HG03558 (cell line): Measurements from ENCODE around the gene CNTNAP4.

Experiments
- ATAC-seq: cut with Tn5 transposase; IDR thresholded peaks from one replicate; pipeline ENCODE4 v1.9.1; 2021; ENCODE audit warnings: moderate number of reproducible peaks; ENCODE audit not compliant: unreplicated experiment; ENCODE audit errors: extremely low read depth

Gene CNTNAP4

DNA sequence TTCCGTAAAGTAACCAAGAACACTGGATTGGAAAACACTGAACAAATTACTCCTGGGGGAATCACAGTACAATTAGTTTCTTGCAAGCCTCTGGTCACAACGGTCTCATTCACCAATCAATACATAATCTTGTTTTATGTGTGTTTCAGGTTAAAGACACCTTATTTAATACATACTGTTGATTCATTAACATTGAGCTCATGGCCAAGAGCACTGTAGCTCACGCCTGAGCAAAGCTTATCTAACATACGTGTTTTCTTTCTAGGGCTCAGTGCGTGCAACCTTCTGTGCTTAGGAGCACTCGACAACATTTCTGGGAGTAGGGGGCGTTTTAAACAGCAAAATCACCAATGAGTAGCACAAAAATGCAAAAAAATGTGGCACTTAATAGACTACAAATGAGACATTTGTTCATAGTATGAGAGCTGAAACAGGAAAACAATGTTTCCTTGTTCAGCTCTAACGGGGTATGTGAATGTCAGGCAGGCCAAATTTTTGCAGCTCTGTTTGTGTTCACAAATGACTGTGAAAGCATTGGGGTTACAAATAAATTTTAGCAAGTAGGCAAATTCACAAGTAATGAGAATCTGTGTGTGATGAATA, 206.2 kb downstream of the CNTNAP4 start:
- ATAC-seq = no peak

GRCh38 chr16:76484020-76484419, 206.8 kb downstream of the CNTNAP4 start:
- ATAC-seq = no peak

- no peak for ATAC-seq
Measured at GRCh38 chr16:76486740-76487139, 209.5 kb downstream of the CNTNAP4 start.

GRCh38 chr16:76487411-76488064, 210.3 kb downstream of the CNTNAP4 start:
- ATAC-seq = no peak

DNA sequence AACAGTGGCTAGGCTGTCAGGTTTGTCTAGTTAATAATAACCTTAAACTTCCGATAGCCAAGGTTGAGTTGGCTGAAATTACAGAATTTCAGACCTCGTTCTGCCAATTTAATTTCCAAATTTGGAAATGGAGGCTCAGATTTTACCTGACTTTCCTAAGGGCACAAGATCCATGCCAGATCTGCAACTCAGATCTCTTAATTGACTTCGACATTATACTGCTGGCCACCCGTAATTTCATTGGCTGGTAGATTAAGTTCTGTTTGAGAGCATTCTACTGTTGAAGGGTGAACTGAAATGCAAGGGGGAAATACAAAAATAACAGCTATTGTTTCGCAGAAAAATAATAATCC, 210.8 kb downstream of the CNTNAP4 start:
- no peak for ATAC-seq

DNA sequence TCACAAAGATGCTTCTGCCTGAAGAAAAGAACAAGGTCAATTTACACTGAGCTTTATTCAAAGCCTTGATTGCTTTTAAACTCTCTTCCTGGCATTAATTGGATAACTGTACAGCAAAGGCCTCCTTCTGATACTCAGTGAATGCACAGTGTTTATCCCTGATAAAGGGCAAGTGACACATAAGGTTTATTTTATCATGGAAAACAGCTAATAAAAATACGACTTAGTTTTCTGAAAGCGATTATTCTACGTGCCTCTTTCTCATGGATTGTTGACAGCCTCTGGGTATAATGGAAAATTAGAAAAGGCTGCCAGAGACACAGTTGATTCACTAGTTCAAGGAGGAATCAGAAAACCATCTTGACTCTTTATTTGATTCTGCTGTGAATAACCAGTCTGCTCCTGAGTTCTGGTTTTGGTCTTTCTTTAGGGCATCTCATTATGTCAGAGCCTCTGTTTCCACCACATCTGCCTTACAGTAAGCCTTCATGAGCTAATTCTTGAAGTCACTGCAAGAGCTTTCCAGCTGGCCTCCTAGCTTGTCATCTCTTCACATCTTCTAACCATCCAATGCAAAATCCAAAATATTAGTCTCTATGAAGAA, 212.9 kb downstream of the CNTNAP4 start:
- ATAC-seq = no peak

- no peak for ATAC-seq
Measured at GRCh38 chr16:76500006-76500405, 222.8 kb downstream of the CNTNAP4 start.

DNA sequence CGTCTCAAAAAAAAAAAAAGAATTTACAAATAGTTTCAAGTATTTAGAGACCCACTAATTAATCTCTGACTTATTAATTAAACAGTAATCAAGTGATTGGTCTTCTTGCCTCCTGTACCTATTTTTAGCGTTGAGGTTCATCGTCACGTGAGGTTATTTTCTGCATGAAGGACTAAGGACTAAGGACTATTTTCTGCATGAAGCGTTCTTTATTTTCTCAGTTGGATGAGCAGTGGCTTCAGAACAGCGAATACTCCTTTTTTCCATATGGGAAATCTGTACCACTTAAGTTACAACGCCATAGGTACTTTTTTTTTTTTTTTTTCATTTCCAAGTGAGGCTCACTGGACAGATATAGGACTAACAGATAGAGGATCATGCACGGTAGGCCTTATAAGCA, 224.9 kb downstream of the CNTNAP4 start:
- ATAC-seq = no peak

- no peak for ATAC-seq
Measured at GRCh38 chr16:76502555-76502954, 225.4 kb downstream of the CNTNAP4 start.

DNA sequence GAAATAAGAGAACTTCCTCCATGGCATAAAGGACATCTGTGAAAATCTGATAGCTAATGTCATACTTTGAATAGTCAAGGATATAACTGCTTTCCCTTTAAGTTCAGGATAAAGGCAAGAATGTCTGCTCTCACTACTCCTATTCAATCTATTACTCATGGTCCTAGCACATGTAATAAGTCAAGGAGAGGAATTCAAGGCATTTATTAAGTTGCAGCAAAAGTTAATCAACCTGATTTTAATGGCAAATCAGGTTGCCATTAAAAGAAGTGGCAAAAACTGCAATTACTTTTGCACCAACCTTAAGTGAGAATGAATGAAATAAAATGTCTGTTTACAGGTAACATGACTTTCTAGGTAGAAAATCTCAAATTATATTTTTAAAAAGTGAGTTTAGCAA, 225.9 kb downstream of the CNTNAP4 start:
- ATAC-seq = no peak

DNA sequence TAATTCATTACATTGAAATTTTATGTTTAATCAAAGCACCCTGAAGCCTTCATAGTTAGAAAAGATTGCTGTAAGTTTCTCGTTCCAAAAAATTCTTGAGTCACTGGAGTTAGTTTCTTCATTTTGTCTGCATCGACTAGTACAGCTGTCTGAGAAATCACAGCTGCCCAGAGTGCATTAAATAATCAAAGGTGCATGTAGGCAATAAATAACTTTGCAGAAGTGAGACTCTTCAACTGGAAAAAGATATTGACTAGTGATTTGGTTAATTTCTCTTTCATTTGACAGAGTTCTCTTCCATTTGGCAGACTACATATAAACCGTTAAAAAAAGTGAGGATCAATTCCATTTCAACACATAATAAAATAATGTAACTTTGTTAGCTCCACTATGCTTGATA, 234.0 kb downstream of the CNTNAP4 start:
- ATAC-seq = no peak

DNA sequence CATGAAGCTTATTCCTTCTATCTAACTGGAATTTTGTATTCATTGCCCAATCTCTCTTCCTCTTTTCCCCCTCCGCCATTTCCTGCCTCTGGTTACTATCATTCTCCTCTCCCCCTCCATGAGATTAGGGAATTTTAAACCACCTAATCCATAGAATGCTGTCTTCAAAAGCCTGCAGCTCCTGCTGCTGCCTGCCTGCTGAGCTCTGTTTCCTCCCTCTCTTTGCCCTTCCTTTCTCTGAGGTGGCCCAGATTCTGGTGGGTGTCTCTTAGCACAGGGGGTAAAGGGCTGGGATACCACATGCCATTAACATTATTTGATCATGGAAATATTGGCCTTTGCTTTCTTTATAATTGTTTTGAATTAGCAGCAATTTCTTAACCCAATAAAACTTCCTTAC, 241.6 kb downstream of the CNTNAP4 start:
- ATAC-seq = no peak

- ATAC-seq = no peak
Measured at GRCh38 chr16:76524356-76524755, 247.2 kb downstream of the CNTNAP4 start.

DNA sequence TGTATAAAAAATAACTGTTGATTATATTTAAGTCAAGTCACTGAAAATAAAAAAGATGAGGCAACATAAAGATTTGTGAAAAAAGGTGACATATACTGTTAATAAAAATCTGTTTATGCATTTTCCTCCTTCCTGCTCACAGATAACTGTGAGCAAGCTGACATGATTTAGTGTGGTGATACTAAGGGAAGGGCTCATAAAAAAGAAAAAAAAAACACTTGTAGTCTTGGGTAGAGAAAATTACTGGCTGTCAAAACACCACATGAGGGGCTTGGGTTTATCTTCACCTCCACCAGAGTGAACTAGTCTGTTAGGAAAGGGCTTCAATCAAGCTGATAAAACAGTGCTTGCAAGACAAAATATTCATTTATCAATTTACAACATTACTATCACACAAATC, 247.6 kb downstream of the CNTNAP4 start:
- ATAC-seq = no peak

DNA sequence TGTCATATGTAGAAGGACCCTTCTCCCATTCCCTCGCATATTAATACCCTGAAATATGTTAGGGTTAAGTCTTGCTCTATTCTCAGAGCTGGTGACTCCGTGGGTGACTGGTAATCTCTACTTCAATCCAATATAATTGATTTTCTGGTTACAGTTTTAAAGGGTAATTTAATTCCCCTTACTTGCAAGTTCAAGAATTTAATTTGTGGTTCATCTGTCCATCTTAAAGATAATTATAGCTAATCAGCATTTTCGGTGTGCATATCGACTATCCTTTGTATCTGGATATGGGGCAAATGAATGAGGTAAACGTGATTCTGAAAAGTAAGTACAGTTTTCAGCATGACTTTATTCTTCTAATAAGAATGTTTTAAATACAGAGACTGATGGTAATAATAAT, 250.0 kb downstream of the CNTNAP4 start:
- ATAC-seq = no peak

DNA sequence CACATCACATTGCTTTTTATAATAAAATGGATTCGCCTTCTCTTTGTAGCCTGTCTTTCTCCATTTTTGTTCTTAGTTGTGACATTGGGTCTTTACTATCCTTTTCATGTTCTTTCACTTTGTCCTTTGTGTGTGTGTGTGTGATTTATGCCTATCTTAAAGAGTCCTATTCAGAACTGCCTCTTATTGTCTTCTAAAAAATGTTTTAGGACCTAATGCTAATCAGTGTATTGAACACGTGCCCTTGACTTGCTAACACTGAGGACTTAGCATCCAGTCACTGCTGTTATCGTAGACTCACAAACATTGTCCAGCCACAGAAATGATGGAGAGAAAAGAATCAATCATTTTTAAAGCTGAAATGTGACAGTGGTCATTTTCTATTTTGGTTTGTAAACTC, 251.9 kb downstream of the CNTNAP4 start:
- no peak for ATAC-seq

GRCh38 chr16:76531236-76531635, 254.0 kb downstream of the CNTNAP4 start:
- no peak for ATAC-seq

GRCh38 chr16:76532188-76532973, 255.2 kb downstream of the CNTNAP4 start:
- ATAC-seq = no peak

DNA sequence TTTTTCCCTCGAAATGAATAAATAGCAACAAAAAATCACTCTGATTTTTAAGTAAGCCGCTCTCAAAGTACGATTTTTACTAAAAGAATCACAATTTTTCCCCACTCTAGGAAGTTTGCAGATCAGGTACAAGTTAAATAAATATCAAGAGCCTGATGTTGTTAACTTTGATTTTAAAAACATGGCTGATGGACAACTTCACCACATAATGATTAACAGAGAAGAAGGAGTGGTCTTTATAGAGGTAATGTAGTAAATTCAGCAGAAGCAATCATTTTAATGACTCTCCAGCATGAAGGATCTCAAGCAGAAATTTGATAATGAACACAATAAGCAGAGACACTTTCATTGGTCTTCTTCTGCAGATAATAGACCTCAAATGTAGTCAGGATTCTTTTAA, 262.4 kb downstream of the CNTNAP4 start:
- no peak for ATAC-seq

DNA sequence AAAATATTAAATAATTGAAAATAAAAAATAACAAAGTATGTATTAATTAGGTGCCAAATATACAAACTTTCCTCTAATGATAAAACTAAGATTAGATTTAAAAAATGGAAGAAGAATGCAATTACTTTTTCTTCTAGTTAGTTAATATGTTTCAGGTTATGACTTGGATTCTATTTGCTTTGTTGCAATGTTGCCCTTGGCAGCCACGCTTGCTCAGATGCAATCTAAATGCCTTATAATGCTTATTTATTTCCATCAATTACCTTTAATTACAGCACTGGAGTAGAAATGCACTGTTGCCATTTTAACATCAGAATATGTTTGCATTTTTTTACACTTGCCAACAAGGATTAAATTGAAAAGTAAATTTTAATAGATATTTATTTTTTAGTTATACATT, 263.9 kb downstream of the CNTNAP4 start:
- no peak for ATAC-seq

DNA sequence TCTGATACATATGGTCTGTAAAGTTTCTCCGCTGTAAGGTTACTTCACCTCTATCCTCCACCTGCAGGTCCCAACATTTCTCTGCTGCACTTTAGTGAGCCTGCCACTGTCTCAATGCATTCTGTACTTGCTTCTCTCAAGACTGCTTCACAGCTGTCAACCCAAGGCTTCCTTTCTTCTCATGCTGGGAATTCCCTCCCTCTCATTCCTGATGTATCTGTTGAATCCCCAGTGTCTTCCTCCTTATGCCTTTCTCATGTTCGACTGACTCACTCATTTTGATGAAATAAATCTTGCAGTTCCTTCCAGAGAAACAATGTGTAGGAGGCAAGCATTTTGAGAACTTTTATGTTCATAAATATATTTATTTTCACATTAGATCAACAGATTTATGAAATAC, 288.3 kb downstream of the CNTNAP4 start:
- ATAC-seq = no peak
